MG63 (cell line): ENCODE measurements around the gene RNF225. TPM values are rescaled to one million over a fixed set of nuclear protein-coding genes. Genes with fewer than 3 reads are reported as not detected.
"Not testable (repeated sequence)": the region's sequence is repeated elsewhere in the genome, so short reads cannot be mapped to it uniquely, and the experiment has no call there.

Source experiments
- DNase-seq: peaks from one replicate; pipeline ENCODE4 v3.0.0-alpha.2; 2020
- H3K27me3 ChIP-seq: fragments of 250-450 bp; sonication (Bioruptor Pico); 2 replicates; pipeline ENCODE4 v1.5.1; 2020; ENCODE audit warnings: mild to moderate bottlenecking, moderate library complexity
- H3K36me3 ChIP-seq: fragments of 250-450 bp; sonication (Bioruptor Pico); 2 replicates; pipeline ENCODE4 v1.5.1; 2020; ENCODE audit warnings: mild to moderate bottlenecking, moderate library complexity
- H3K4me3 ChIP-seq: fragments of 250-450 bp; sonication (Bioruptor Pico); 2 replicates; pipeline ENCODE4 v1.5.1; 2020; ENCODE audit warnings: mild to moderate bottlenecking, moderate library complexity
- H3K9me3 ChIP-seq: fragments of 250-450 bp; sonication (Bioruptor Pico); 2 replicates; pipeline ENCODE4 v1.5.1; 2020; ENCODE audit warnings: mild to moderate bottlenecking, moderate library complexity
- total RNA-seq: library from RNA; depleted of rRNA; stranded (reverse); fragments of >200 nt; shearing (Covaris generic); gene quantifications from 2 replicates; pipeline ENCODE4 v1.2.3, GENCODE V29; 2014; ENCODE audit warnings: low replicate concordance; rRNA removed

Gene RNF225
- total RNA-seq, 1 experiment from 2014 or later: not detected

DNA sequence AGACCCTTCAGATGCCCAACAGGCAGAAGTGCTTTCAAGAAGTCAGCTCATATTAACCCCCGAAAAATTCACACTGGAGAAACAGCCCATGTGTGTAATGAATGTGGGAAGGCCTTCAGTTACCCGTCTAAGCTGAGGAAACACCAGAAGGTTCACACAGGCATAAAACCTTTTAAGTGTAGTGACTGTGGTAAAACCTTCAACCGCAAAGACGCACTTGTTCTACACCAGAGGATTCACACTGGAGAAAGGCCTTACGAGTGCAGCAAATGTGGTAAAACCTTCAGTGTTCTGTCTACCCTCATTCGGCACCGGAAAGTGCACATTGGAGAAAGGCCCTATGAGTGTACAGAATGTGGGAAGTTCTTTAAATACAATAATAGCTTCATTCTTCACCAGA, 21.6 kb downstream of the RNF225 start:
- no peak overlapping the region for H3K4me3 ChIP-seq
- H3K27me3 ChIP-seq: no peaks in the 10 kb centered on the region
- peaks cover 11% of the 10 kb centered on the region for H3K9me3 ChIP-seq
- peaks cover 88% of the 10 kb centered on the region for H3K36me3 ChIP-seq
- DNase-seq: no peak

DNA sequence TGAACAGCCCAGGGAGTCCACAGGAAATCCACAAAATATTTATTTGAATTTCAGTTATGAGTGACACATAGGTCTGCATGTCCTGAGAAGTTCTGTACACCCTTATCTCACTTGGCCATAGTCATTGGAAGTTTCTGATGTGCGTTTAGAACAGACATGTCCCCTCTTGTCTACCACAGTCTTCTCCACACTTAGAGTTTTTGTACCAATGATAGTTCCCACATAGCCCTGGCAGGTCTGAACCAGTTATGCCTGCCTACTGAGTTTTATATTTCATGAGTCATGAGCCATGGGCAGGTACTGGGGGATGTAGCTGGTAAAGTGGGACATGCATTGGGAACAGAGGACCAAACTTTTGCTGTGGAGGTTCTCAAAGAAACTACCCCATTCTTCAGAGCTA, 33.2 kb downstream of the RNF225 start:
- no peak for DNase-seq
- Histone ChIP-seq H3K9me3 (peaks cover 17% of the 10 kb centered on the region), H3K4me3 (no peak overlapping the region), H3K27me3 (no peaks in the 10 kb centered on the region), H3K36me3 (peaks cover 2% of the 10 kb centered on the region; the same call in 1 of the 2 replicates)

DNA sequence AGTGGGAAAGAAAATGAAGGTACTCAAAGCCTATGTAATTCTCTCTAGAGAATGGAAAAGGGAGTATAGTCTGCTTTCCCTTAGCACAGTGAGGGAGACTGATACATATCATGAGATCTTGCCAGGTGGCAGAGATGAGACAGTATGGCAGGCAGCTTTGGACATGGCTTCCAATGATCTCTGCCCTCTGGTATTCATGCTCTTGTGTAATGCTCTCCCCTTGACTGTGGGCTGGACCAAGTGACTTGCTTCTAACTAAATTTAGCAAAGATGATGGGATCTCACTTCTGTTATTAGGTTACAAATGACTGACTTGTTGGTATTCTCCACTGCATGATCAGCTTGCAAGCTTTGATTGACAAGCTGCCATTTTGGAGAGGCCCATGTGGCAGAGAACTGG, 34.3 kb downstream of the RNF225 start:
- Histone ChIP-seq H3K36me3 (peaks cover 4% of the 10 kb centered on the region; the same call in 1 of the 2 replicates), H3K4me3 (no peak overlapping the region), H3K9me3 (peaks cover 28% of the 10 kb centered on the region), H3K27me3 (no peaks in the 10 kb centered on the region)
- no peak for DNase-seq

DNA sequence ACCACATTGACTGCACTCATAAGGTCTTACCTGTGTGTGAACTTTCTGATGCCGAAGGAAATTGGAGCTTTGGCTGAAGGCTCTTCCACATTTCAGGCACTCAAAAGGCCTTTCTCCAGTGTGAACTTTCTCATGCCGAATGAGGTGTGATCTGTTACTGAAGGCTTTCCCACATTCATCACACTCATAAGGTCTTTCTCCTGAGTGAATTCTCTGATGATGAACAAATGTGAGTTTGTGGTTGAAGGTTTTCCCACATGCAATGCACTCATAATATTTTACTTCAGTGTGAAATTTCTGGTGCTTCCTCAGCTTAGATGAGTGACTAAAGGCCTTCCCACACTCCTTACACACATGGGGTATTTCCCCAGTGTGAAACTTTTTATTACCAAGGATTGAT, 38.8 kb downstream of the RNF225 start:
- Histone ChIP-seq H3K4me3 (no peak overlapping the region), H3K9me3 (peaks cover 30% of the 10 kb centered on the region), H3K36me3 (peaks cover 4% of the 10 kb centered on the region; the same call in 1 of the 2 replicates), H3K27me3 (no peaks in the 10 kb centered on the region)
- no peak for DNase-seq

DNA sequence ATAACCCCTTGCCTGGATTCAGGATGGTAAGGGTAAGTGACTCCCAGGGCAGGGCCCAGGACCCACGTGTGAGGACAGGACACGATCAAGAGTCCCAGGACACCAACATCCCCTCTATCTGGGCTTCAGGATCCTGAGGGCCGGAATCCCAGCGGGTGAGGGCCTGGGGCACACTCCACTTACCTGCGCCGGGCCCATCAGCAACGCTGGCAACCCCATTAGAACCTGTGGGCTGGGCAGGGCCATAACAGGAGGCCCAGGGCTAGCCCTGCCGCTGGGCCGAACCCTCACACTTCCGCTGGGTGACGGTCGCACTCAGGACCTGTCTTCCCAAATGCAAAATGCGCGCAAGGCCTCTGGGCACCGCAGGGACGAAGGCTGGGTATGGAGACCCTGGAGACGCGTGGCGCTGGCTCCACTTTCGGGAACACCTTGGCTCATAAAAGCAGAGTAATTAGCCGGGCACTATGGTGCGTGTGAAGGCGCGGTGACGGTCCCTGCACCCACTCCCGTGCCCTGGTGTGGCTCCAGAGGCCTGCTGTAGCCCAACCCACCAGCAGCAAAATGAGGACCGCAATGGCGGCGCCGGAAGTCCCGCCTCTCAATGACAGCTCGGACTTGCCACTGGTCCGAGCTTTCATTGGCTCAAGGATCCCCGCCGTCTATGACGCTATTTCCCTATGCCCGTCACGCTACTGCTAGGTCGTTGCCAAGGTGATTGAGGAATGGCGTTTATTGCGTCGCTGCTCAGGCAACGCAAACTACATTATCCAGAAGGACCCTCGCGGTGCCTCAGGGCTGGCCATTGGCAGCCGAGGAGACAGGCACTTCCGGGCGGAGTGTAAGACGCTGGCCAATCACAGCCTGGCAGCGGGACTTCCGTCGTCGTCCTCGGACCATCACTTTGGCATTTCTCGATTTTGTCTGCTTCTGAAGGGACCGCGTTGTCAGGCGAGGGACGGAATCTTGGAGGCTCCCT, 44.4 kb downstream of the RNF225 start, which contains the start of gene ZNF132:
ZNF132 (minus strand) TSS at position 578 of the 979 bp plus-strand sequence; CDS start at position 246, 332 bp downstream.
- no peak within 1 kb of the TSS for H3K4me3 ChIP-seq
- H3K9me3 ChIP-seq: peaks cover 6% of the 10 kb centered on the region; the same call in 1 of the 2 replicates
- no peaks in the 10 kb centered on the region for H3K27me3 ChIP-seq
- DNase-seq: no peak
- H3K36me3 ChIP-seq: no peaks in the 10 kb centered on the region

DNA sequence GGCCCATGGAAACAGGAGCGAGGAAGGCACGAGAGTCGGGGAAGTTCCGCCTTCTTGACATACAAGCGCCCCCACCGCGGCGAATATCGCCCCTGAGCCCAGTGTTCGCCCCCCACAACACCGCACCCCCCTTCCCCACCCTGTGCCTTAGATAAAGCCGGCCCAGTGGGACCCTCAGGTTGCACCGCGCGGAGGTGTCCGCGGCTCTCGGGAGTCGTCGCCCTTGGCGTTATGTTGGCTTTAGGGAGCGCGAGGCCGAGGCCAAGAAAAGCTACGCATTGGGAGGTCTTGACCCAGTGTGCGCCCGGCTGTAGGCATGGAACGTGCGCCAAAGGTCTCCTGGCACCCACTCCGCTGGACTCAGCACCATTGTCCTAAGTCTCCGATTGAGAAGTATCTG, 45.1 kb downstream of the RNF225 start:
- Histone ChIP-seq H3K27me3 (no peaks in the 10 kb centered on the region), H3K9me3 (peaks cover 5% of the 10 kb centered on the region; the same call in 1 of the 2 replicates), H3K4me3 (no peak overlapping the region), H3K36me3 (no peaks in the 10 kb centered on the region)
- DNase-seq: no peak

DNA sequence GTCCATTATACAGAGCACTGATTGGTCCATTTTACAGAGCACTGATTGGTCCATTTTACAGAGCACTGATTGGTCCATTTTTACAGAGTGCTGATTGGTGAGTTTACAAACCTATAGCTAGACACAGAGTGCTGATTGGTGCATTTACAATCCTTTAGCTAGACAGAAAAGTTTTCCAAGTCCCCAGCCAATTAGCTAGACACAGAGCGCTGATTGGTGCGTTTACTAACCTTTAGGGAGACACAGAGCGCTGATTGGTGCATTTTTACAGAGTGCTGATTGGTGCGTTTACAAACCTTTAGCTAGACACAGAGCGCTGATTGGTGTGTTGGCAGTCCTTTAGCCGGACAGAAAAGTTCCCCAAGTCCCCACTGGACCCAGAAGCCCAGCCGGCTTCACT, 47.5 kb downstream of the RNF225 start:
- H3K36me3 ChIP-seq, DNase-seq, H3K4me3 ChIP-seq, H3K27me3 ChIP-seq: not testable (repeated sequence)
- H3K9me3 ChIP-seq: peaks cover 14% of the 10 kb centered on the region

Other genes starting within 250 kb of the RNF225 start
- gene ZNF329, start 244.9 kb upstream of the RNF225 start, total RNA-seq: 9.8 and 10.2 TPM in 2 replicates
- gene ZNF274, start 212.6 kb upstream of the RNF225 start, total RNA-seq: 4.7 and 5.4 TPM in 2 replicates
- gene ZNF544, start 166.7 kb upstream of the RNF225 start, total RNA-seq: 6.6 and 15.5 TPM in 2 replicates
- gene ZNF8, start 116.7 kb upstream of the RNF225 start, total RNA-seq: 1.5 and 3.0 TPM in 2 replicates
- gene ERVK3-1, start 90.3 kb upstream of the RNF225 start, total RNA-seq: 26.0 and 32.0 TPM in 2 replicates
- gene ZSCAN22, start 68.7 kb upstream of the RNF225 start, total RNA-seq: 0.12 and 2.5 TPM in 2 replicates
- gene A1BG, start 42.2 kb upstream of the RNF225 start, total RNA-seq: 29.0 TPM in 1 of 2 replicates, not detected in the other
- gene ZNF497, start 32.9 kb upstream of the RNF225 start, total RNA-seq: 3.0 and 3.2 TPM in 2 replicates
- gene ZNF837, start 14.6 kb upstream of the RNF225 start, total RNA-seq: 1.4 and 4.0 TPM in 2 replicates
- 3,455 and 3,636 TPM in 2 replicates for gene RPS5, start 8.4 kb upstream of the RNF225 start, total RNA-seq
- gene ZNF584, start 13.0 kb downstream of the RNF225 start, total RNA-seq: 25.3 and 32.4 TPM in 2 replicates
- not detected in 2 replicates for gene ZNF132, start 44.5 kb downstream of the RNF225 start, total RNA-seq
- 11.5 and 22.9 TPM in 2 replicates for gene ZNF324B, start 56.0 kb downstream of the RNF225 start, total RNA-seq
- 15.2 and 16.0 TPM in 2 replicates for gene ZNF324, start 71.4 kb downstream of the RNF225 start, total RNA-seq
- gene ZNF446, start 80.7 kb downstream of the RNF225 start, total RNA-seq: 18.4 and 23.5 TPM in 2 replicates
- gene SLC27A5, start 116.3 kb downstream of the RNF225 start, total RNA-seq: 5.5 and 13.0 TPM in 2 replicates
- gene ZBTB45, start 124.2 kb downstream of the RNF225 start, total RNA-seq: 8.3 and 24.7 TPM in 2 replicates
- gene TRIM28, start 148.4 kb downstream of the RNF225 start, total RNA-seq: 352 and 641 TPM in 2 replicates
- 50.3 and 58.8 TPM in 2 replicates for gene CHMP2A, start 159.4 kb downstream of the RNF225 start, total RNA-seq
- gene UBE2M, start 163.0 kb downstream of the RNF225 start, total RNA-seq: 132 and 239 TPM in 2 replicates
- gene MZF1, start 177.7 kb downstream of the RNF225 start, total RNA-seq: 9.4 and 23.8 TPM in 2 replicates